ENCODE data around the gene VAMP8. TPM values are rescaled to one million over a fixed set of nuclear protein-coding genes. Genes with fewer than 3 reads are reported as not detected.

Gene VAMP8
- total and polyA plus RNA-seq, 2 of the 8 experiments (the other 6 are each of a cell fraction or from before 2014, with no cell fraction given) = 34.4 to 69.7 TPM

GRCh38 chr2:85621338-85621737 is 44.0 kb downstream of the VAMP8 start:
- Histone ChIP-seq H2BK15ac (ENCODE audit: low read length) (no peak overlapping the region), H3K4me2 (ENCODE audit: insufficient read depth in 1 of 2, low read depth in 2 of 2, low read length in 2 of 2) (no peak overlapping the region), H4K5ac (ENCODE audit: insufficient read length, low read depth, low read length) (no peak overlapping the region), H2AK5ac (ENCODE audit: low read depth, low read length) (no peak overlapping the region), H3K79me2 (ENCODE audit: control insufficient read depth in 1 of 2, insufficient read depth in 2 of 2, low read length in 2 of 2) (peaks cover 11 to 29% of the 10 kb centered on the region in 2 experiments), H3K9me3 (ENCODE audit: insufficient read depth in 2 of 2, low read depth in 1 of 2, low read length in 1 of 2) (no peaks in the 10 kb centered on the region), H3K4ac (replicated peaks; ENCODE audit: insufficient read length, low read depth, low read length) (no peak overlapping the region), H3K56ac (replicated peaks; ENCODE audit: insufficient read length, low read depth, low read length) (no peak overlapping the region), H3K36me3 (ENCODE audit: control insufficient read depth in 2 of 4, insufficient read depth in 4 of 4, low read length in 3 of 4) (peaks cover 33 to 74% (median 49%) of the 10 kb centered on the region in 4 experiments), H3K9ac (replicated peaks in 1 of 4; ENCODE audit: extremely low read depth in 1 of 4, low read depth in 3 of 4, low read length in 3 of 4) (no peak overlapping the region), H4K91ac (replicated peaks; ENCODE audit: insufficient read length, low read length) (no peak overlapping the region), H3K27me3 (replicated peaks in 1 of 4; ENCODE audit: control insufficient read depth in 3 of 4, extremely low read depth in 1 of 4, insufficient read depth in 3 of 4, low read length in 3 of 4) (no peaks in the 10 kb centered on the region), H3K14ac (ENCODE audit: insufficient read length) (no peak overlapping the region), H2BK5ac (ENCODE audit: low read depth, low read length) (no peak overlapping the region), H3K4me3 (ENCODE audit: extremely low read depth in 1 of 4, insufficient read depth in 2 of 4, low read depth in 3 of 4, low read length in 4 of 4) (no peak overlapping the region), H3K23me2 (ENCODE audit: low read depth, low read length) (no peaks in the 10 kb centered on the region), H3K27ac (ENCODE audit: low read depth, low read length) (no peak overlapping the region), H2BK12ac (ENCODE audit: low read depth, low read length) (no peak overlapping the region), H3K23ac (ENCODE audit: insufficient read length) (no peak overlapping the region), H4K20me1 (replicated peaks in 1 of 2; ENCODE audit: control insufficient read depth in 1 of 2, insufficient read depth in 2 of 2, low read length in 2 of 2) (peaks cover 0 to 17% of the 10 kb centered on the region in 2 experiments), H3K18ac (ENCODE audit: extremely low read depth, low read length) (no peak overlapping the region), H2AFZ (ENCODE audit: low read length) (no peak overlapping the region), H2BK20ac (ENCODE audit: low read length) (no peak overlapping the region), H4K8ac (ENCODE audit: extremely low read depth, insufficient read depth, low read length) (no peak overlapping the region), H2BK120ac (replicated peaks; ENCODE audit: low read depth, low read length) (no peak overlapping the region), H3K4me1 (replicated peaks in 1 of 4; ENCODE audit: control insufficient read depth in 3 of 4, insufficient read depth in 4 of 4, low read length in 3 of 4) (peaks cover 0 to 5% (median 2%) of the 10 kb centered on the region in 4 experiments; a peak in 3 of 7 replicates), H3K79me1 (ENCODE audit: low read depth, low read length) (peaks cover 5% of the 10 kb centered on the region)
- FAIRE-seq = no peak
- DNase-seq (ENCODE audit: low read depth in 1 of 2, low spot score in 2 of 2) = no peak
- WGBS, 2 experiments (ENCODE audit: extremely low coverage in 1 of 2, insufficient coverage in 1 of 2, insufficient read length in 1 of 2, insufficient replicate concordance in 2 of 2, low coverage in 1 of 2, low lambda C conversion rate in 2 of 2, missing lambda C conversion rate in 1 of 2) = 89% methylated on average over 1 of the region's 1 CpG; no CpG with 5 or more reads in 1 of the 2 experiments
- ChIA-PET POLR2A (ENCODE audit: partially characterized antibody) (interaction anchor here (0.9 to 4.1 kb wide), 9 partner anchors 8 to 81 kb away, joined by 3 to 30 read pairs (median 4); no protein-coding TSS in a partner anchor), CTCF (ENCODE audit: partially characterized antibody) (interaction anchor here (1.7 to 3.3 kb wide), 2 partner anchors 11 to 16 kb away, joined by 5 to 22 read pairs; no protein-coding TSS in a partner anchor)
- TF ChIP-seq CREB1 (IDR thresholded peaks at IDR 0.05) = no peak
- no peak for TF ChIP-seq KDM1A (IDR thresholded peaks at IDR 0.05; ENCODE audit: borderline replicate concordance, low read length)
- no peak for TF ChIP-seq CTBP2 (IDR thresholded peaks at IDR 0.05; ENCODE audit: borderline replicate concordance, insufficient read depth, insufficient read length, low read length)
- TF ChIP-seq BACH1 (IDR thresholded peaks at IDR 0.05; ENCODE audit: low read length) = no peak
- no peak for TF ChIP-seq CTCF (IDR thresholded peaks at IDR 0.05; ENCODE audit: control extremely low read depth in 1 of 3, insufficient read depth in 1 of 3, low read depth in 1 of 3, low read length in 3 of 3)
- no peak for TF ChIP-seq GABPA (IDR thresholded peaks at IDR 0.05; ENCODE audit: borderline replicate concordance, insufficient read depth, low read length)
- no peak for TF ChIP-seq CBX8 (IDR thresholded peaks at IDR 0.05; ENCODE audit: borderline replicate concordance, low read depth, low read length)
- TF ChIP-seq TAF7 (optimal IDR thresholded peaks at IDR 0.05; ENCODE audit: borderline replicate concordance, low read depth, low read length) = no peak
- TF ChIP-seq GTF2F1 (IDR thresholded peaks at IDR 0.05; ENCODE audit: borderline replicate concordance, low read depth, low read length) = no peak
- TF ChIP-seq TEAD4 (IDR thresholded peaks at IDR 0.05; ENCODE audit: low read depth, low read length) = no peak

Data from H1 (cell line).